Glutamatergic neuron (in vitro differentiated cells): Measurements from ENCODE around the gene SSBP4. TPM values are rescaled to one million over a fixed set of nuclear protein-coding genes. Genes with fewer than 3 reads are reported as not detected.

Experiments used
- DNase-seq: peaks from one replicate; pipeline ENCODE4 v3.0.0; 2022
- H3K27ac Mint-ChIP-seq: one replicate; pipeline ENCODE4 v1.8.0; 2020; ENCODE audit warnings: mild to moderate bottlenecking, mixed read lengths, inconsistent platforms; ENCODE audit not compliant: unreplicated experiment
- H3K27me3 Mint-ChIP-seq: one replicate; pipeline ENCODE4 v1.8.0; 2020; ENCODE audit warnings: mild to moderate bottlenecking, moderate library complexity, mixed read lengths, inconsistent platforms; ENCODE audit not compliant: unreplicated experiment
- H3K36me3 Mint-ChIP-seq: one replicate; pipeline ENCODE4 v1.8.0; 2020; ENCODE audit warnings: mild to moderate bottlenecking, mixed read lengths, inconsistent platforms; ENCODE audit not compliant: unreplicated experiment
- H3K4me1 Mint-ChIP-seq: one replicate; pipeline ENCODE4 v1.8.0; 2020; ENCODE audit warnings: mild to moderate bottlenecking, low read depth, mixed read lengths, inconsistent platforms; ENCODE audit not compliant: unreplicated experiment
- H3K4me3 Mint-ChIP-seq: one replicate; pipeline ENCODE4 v1.8.0; 2020; ENCODE audit warnings: mild to moderate bottlenecking, mixed read lengths, inconsistent platforms; ENCODE audit not compliant: unreplicated experiment
- H3K9me3 Mint-ChIP-seq: one replicate; pipeline ENCODE4 v1.8.0; 2020; ENCODE audit warnings: mild to moderate bottlenecking, moderate library complexity, mixed read lengths, inconsistent platforms; ENCODE audit not compliant: unreplicated experiment
- total RNA-seq: library from RNA; stranded (reverse); fragmentation: NEBNext Ultra II Directional; extraction: Animal tissue kit (Norgen Biotek cat#: 25700); gene quantifications from one replicate; pipeline ENCODE4 v1.2.1, GENCODE V29; 2021; ENCODE audit not compliant: unreplicated experiment
- TF ChIP-seq, protein P1 (sequence below): fragments of 200-600 bp; sonication (generic); IDR thresholded peaks from one replicate; pipeline ENCODE4 v1.5.0; 2021; ENCODE audit not compliant: partially characterized antibody, unreplicated experiment

The SSBP4 gene
- total RNA-seq, 1 donor from 2014 or later: 177 TPM

- DNase-seq: peak; percentile 17
Observed at GRCh38 chr19:18442941-18443340, 23.7 kb downstream of the SSBP4 start.

GRCh38 chr19:18443406-18443805 is 24.2 kb downstream of the SSBP4 start:
- Mint-ChIP-seq H3K4me1 (peaks cover 27% of the 10 kb centered on the region), H3K9me3 (peaks cover 5% of the 10 kb centered on the region), H3K27me3 (peaks cover 10% of the 10 kb centered on the region), H3K27ac (peak overlapping the region; percentile 33), H3K4me3 (no peak overlapping the region), H3K36me3 (peaks cover 5% of the 10 kb centered on the region)
- TF ChIP-seq, protein P1, sequence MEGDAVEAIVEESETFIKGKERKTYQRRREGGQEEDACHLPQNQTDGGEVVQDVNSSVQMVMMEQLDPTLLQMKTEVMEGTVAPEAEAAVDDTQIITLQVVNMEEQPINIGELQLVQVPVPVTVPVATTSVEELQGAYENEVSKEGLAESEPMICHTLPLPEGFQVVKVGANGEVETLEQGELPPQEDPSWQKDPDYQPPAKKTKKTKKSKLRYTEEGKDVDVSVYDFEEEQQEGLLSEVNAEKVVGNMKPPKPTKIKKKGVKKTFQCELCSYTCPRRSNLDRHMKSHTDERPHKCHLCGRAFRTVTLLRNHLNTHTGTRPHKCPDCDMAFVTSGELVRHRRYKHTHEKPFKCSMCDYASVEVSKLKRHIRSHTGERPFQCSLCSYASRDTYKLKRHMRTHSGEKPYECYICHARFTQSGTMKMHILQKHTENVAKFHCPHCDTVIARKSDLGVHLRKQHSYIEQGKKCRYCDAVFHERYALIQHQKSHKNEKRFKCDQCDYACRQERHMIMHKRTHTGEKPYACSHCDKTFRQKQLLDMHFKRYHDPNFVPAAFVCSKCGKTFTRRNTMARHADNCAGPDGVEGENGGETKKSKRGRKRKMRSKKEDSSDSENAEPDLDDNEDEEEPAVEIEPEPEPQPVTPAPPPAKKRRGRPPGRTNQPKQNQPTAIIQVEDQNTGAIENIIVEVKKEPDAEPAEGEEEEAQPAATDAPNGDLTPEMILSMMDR: no peak
- DNase-seq: no peak

More at GRCh38 chr19:18442941-18443340, 23.7 kb downstream of the SSBP4 start:
- Mint-ChIP-seq H3K4me3 (peak overlapping the region; percentile 65), H3K27me3 (peaks cover 10% of the 10 kb centered on the region), H3K4me1 (peaks cover 24% of the 10 kb centered on the region), H3K36me3 (peaks cover 5% of the 10 kb centered on the region), H3K9me3 (peaks cover 5% of the 10 kb centered on the region), H3K27ac (no peak overlapping the region)
- TF ChIP-seq, protein P1: no peak

DNA sequence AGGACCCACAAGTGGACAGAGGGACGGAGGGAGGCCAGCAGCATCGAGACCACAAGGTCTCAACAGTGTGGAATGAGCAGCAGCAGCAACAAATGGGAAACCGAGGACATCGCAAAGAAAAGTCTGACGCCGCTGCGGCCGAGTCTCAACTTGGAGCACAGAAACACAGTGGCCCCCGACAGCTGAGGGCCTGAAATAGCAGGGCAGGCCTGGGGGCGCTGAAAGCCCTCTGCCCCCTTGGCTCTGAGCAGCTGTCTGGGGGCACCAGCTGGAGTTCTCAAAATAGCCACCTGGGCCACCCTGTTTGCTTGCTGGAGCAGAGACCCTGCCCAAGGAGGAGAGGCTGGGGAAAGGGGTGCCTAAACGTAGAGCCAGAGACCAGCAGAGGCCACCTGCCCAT is 24.6 kb downstream of the SSBP4 start:
- DNase-seq: no peak
- Mint-ChIP-seq H3K4me3 (no peak overlapping the region), H3K4me1 (peaks cover 28% of the 10 kb centered on the region), H3K9me3 (peaks cover 5% of the 10 kb centered on the region), H3K36me3 (peaks cover 5% of the 10 kb centered on the region), H3K27me3 (peaks cover 10% of the 10 kb centered on the region), H3K27ac (no peak overlapping the region)
- TF ChIP-seq, protein P1: no peak

DNA sequence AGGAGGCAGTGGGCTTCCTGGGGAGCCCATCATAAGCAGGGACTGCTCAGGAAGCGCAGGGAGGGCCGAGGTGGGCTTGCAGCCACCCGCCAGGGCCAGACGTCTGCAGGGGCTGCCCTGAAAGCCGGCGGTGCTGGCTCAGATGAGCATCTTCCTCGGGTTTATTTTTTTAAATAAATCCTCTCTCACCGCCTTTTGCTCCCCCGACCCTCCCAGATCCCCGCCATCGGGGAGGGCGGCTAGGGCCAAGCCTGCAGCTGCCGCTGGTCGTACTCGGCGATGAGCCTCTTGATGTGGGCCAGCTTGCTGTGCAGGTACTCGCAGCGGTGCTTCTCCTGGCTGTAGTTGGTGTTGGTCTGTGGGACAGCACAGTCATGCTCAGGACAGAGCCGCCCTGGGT is 25.3 kb downstream of the SSBP4 start:
- no peak overlapping the region for H3K27ac Mint-ChIP-seq
- TF ChIP-seq, protein P1: no peak
- peaks cover 12% of the 10 kb centered on the region for H3K27me3 Mint-ChIP-seq
- peak; percentile 34 for DNase-seq
- H3K4me1 Mint-ChIP-seq: peaks cover 30% of the 10 kb centered on the region
- no peak overlapping the region for H3K4me3 Mint-ChIP-seq
- H3K9me3 Mint-ChIP-seq: peaks cover 8% of the 10 kb centered on the region
- peaks cover 5% of the 10 kb centered on the region for H3K36me3 Mint-ChIP-seq

- H3K27ac Mint-ChIP-seq: no peak overlapping the region
- H3K4me3 Mint-ChIP-seq: no peak overlapping the region
- H3K4me1 Mint-ChIP-seq: peaks cover 34% of the 10 kb centered on the region
- TF ChIP-seq, protein P1: no peak
- DNase-seq: no peak
- H3K27me3 Mint-ChIP-seq: peaks cover 14% of the 10 kb centered on the region
- peaks cover 5% of the 10 kb centered on the region for H3K36me3 Mint-ChIP-seq
- peaks cover 12% of the 10 kb centered on the region for H3K9me3 Mint-ChIP-seq
Observed at GRCh38 chr19:18445262-18445948, 26.2 kb downstream of the SSBP4 start.
